HepG2 (cell line): ENCODE data around the gene WDR91. TPM values are rescaled to one million over a fixed set of nuclear protein-coding genes. Genes with fewer than 3 reads are reported as not detected.

Source experiments
- ATF1 ChIP-seq: IDR thresholded peaks from 2 replicates; pipeline ENCODE4 v1.6.1; 2016; ENCODE audit warnings: mild to moderate bottlenecking, control low read depth
- ATF4 ChIP-seq, 2 experiments: fragments of 450-650 bp in 1 of 2; sonication (generic) in 1 of 2; formaldehyde crosslinking; IDR thresholded peaks; 2 replicates each; pipeline versions ENCODE4 v1.5.0 to v1.8.0; 2020 to 2022; ENCODE audit warnings: mild to moderate bottlenecking in 1 of 2, missing genetic modification reagents in 1 of 2
- CBFB ChIP-seq: sonication (generic); formaldehyde crosslinking; IDR thresholded peaks from 2 replicates; pipeline ENCODE4 v1.4.0; 2020; ENCODE audit warnings: missing genetic modification reagents
- CEBPB ChIP-seq: IDR thresholded peaks from 2 replicates; pipeline ENCODE4 v1.6.1; 2011; ENCODE audit warnings: low read depth, low read length, improper control_type of control experiment, borderline replicate concordance
- DPF2 ChIP-seq: sonication (generic); formaldehyde crosslinking; IDR thresholded peaks from 2 replicates; pipeline ENCODE4 v1.4.0; 2020; ENCODE audit warnings: mild to moderate bottlenecking, low read depth, missing genetic modification reagents, borderline replicate concordance
- FOXA3 ChIP-seq: IDR thresholded peaks from 2 replicates; pipeline ENCODE4 v1.6.1; 2016; ENCODE audit warnings: missing genetic modification reagents, missing compliant biosample characterization
- GABPA ChIP-seq, 2 experiments: IDR thresholded peaks; 2 replicates each; pipeline ENCODE4 v1.6.1; 2011 to 2016; ENCODE audit warnings: low read depth in 2 of 2, low read length in 1 of 2, missing biosample characterization in 1 of 2, missing genetic modification characterization in 1 of 2
- GATAD2A ChIP-seq: IDR thresholded peaks from 2 replicates; pipeline ENCODE4 v1.6.1; 2016
- HMGXB3 ChIP-seq: sonication (generic); formaldehyde crosslinking; IDR thresholded peaks from 2 replicates; pipeline ENCODE4 v1.4.0; 2020; ENCODE audit warnings: missing genetic modification reagents, borderline replicate concordance
- MAX ChIP-seq: IDR thresholded peaks from 2 replicates; pipeline ENCODE4 v1.6.1; 2012; ENCODE audit warnings: inconsistent platforms
- POLR2AphosphoS2 ChIP-seq: IDR thresholded peaks from 2 replicates; pipeline ENCODE4 v1.6.1; 2011; ENCODE audit warnings: low read depth, low read length, improper control_type of control experiment
- RFXANK ChIP-seq: IDR thresholded peaks from 2 replicates; pipeline ENCODE4 v1.6.1; 2016
- SP4 ChIP-seq: sonication (generic); formaldehyde crosslinking; IDR thresholded peaks from 2 replicates; pipeline ENCODE4 v1.8.1; 2023; ENCODE audit warnings: mild to moderate bottlenecking, missing genetic modification reagents
- TEF ChIP-seq: sonication (generic); formaldehyde crosslinking; IDR thresholded peaks from 2 replicates; pipeline ENCODE4 v1.5.0; 2020; ENCODE audit warnings: missing genetic modification reagents
- TGIF2 ChIP-seq: IDR thresholded peaks from 2 replicates; pipeline ENCODE4 v1.6.1; 2016; ENCODE audit warnings: control low read depth, missing compliant biosample characterization
- ZBTB46 ChIP-seq: sonication (generic); formaldehyde crosslinking; IDR thresholded peaks from 2 replicates; pipeline ENCODE4 v1.4.0; 2020; ENCODE audit warnings: mild to moderate bottlenecking, missing genetic modification reagents, borderline replicate concordance
- ZFX ChIP-seq: sonication (generic); formaldehyde crosslinking; IDR thresholded peaks from 2 replicates; pipeline ENCODE4 v1.4.0; 2020; ENCODE audit warnings: mild to moderate bottlenecking, low read depth, missing genetic modification reagents, moderate library complexity
- ZNF138 ChIP-seq: sonication (generic); formaldehyde crosslinking; IDR thresholded peaks from 2 replicates; pipeline ENCODE4 v1.5.0; 2020; ENCODE audit warnings: mild to moderate bottlenecking, low read depth, missing genetic modification reagents
- ZNF414 ChIP-seq: sonication (generic); formaldehyde crosslinking; IDR thresholded peaks from 2 replicates; pipeline ENCODE4 v1.5.0; 2020; ENCODE audit warnings: missing genetic modification reagents
- ZNF430 ChIP-seq: sonication (generic); formaldehyde crosslinking; IDR thresholded peaks from 2 replicates; pipeline ENCODE4 v1.9.0; 2021; ENCODE audit warnings: mild to moderate bottlenecking, missing genetic modification reagents
- ZNF563 ChIP-seq: sonication (generic); formaldehyde crosslinking; IDR thresholded peaks from 2 replicates; pipeline ENCODE4 v1.8.0; 2022; ENCODE audit warnings: mild to moderate bottlenecking, moderate library complexity, missing genetic modification reagents
- polyA plus RNA-seq, 8 experiments: library from polyadenylated mRNA; depleted of rRNA in 3 of 8; stranded (reverse) in 7 of 8; unstranded in 1 of 8; fragments of >200 nt; fragmentation: Illumina TruSeq in 4 of 8; extraction: Trizol in 4 of 8; gene quantifications; 2 replicates each; pipeline versions ENCODE4 v1.2.1 to v1.2.3, GENCODE V29; 2011 to 2016; ENCODE audit warnings: low read depth in 4 of 8, missing spikeins in 1 of 8, mixed read lengths in 1 of 8; ENCODE audit not compliant: insufficient read depth in 1 of 8
- total RNA-seq, 5 experiments: library from RNA; depleted of rRNA; stranded (reverse); fragments of >200 nt; fragmentation: Illumina TruSeq; extraction: Trizol; gene quantifications; 2 replicates each; pipeline ENCODE4 v1.2.3, GENCODE V29; 2016; ENCODE audit warnings: low read depth in 1 of 5

The WDR91 gene
- total and polyA plus RNA-seq, 2 of the 13 experiments (the other 11 are each of a cell fraction or from before 2014, with no cell fraction given), result 11.6 to 12.1 TPM

- TF ChIP-seq ZNF563 (CRISPR knock-in tag) (no peak), FOXA3 (CRISPR knock-in tag) (peak; percentile 31; the same call in 1 of the 2 replicates), SP4 (CRISPR knock-in tag) (no peak), TEF (CRISPR knock-in tag) (no peak), ATF4 (CRISPR knock-in tag; IDR thresholded peaks at IDR 0.05) (peak; percentile 34 to 93; a peak in 3 of 4 replicates), CBFB (CRISPR knock-in tag) (no peak), ZNF138 (no peak), GABPA (IDR thresholded peaks at IDR 0.05; ENCODE audit: low read depth, low read length) (no peak), GABPA (CRISPR knock-in tag; IDR thresholded peaks at IDR 0.05; ENCODE audit: low read depth) (no peak), DPF2 (peak; percentile 48; the same call in 1 of the 2 replicates), POLR2AphosphoS2 (no peak), GATAD2A (CRISPR knock-in tag) (peak; percentile 14; the same call in 1 of the 2 replicates), ATF1 (no peak), ZNF430 (CRISPR knock-in tag) (0 out of 2 replicates have a peak, but pooled peaks have one; percentile 41), RFXANK (CRISPR knock-in tag) (no peak), TGIF2 (CRISPR knock-in tag) (peak; percentile 36; the same call in 1 of the 2 replicates), MAX (0 out of 2 replicates have a peak, but pooled peaks have one; percentile 17), ZBTB46 (no peak), ZNF414 (CRISPR knock-in tag) (no peak), CEBPB (peak; percentile 89), HMGXB3 (CRISPR knock-in tag) (no peak), ZFX (peak; percentile 51)
Observed at GRCh38 chr7:135217645-135218509, 6.6 kb upstream of the WDR91 start (continued).
